KMS-11 (cell line): ENCODE measurements around the gene GJD3.
"Not testable (repeated sequence)": the region's sequence is repeated elsewhere in the genome, so short reads cannot be mapped to it uniquely, and the experiment has no call there.

Experiments
- H2AFZ ChIP-seq: fragments of 200-600 bp; sonication (generic); 2 replicates; pipeline ENCODE4 v1.6.1; 2016; ENCODE audit warnings: antibody characterized with exemption, mixed run types, low read depth
- H3K27ac ChIP-seq: fragments of 200-600 bp; sonication (generic); 2 replicates; pipeline ENCODE4 v1.6.1; 2016; ENCODE audit warnings: mild to moderate bottlenecking, mixed run types
- H3K27me3 ChIP-seq: fragments of 200-600 bp; sonication (generic); 2 replicates; pipeline ENCODE4 v1.6.1; 2017; ENCODE audit warnings: mild to moderate bottlenecking, low read depth, mixed run types, moderate library complexity; ENCODE audit not compliant: insufficient read depth
- H3K36me3 ChIP-seq: fragments of 200-600 bp; sonication (generic); 2 replicates; pipeline ENCODE4 v1.6.1; 2017; ENCODE audit warnings: mild to moderate bottlenecking, mixed run types; ENCODE audit not compliant: insufficient read depth
- H3K4me1 ChIP-seq: fragments of 200-600 bp; sonication (generic); 2 replicates; pipeline ENCODE4 v1.6.1; 2016; ENCODE audit warnings: mild to moderate bottlenecking, low read depth, mixed run types; ENCODE audit not compliant: poor library complexity, severe bottlenecking
- H3K4me2 ChIP-seq: fragments of 200-600 bp; sonication (generic); 2 replicates; pipeline ENCODE4 v1.7.0; 2016; ENCODE audit warnings: mild to moderate bottlenecking, mixed run types
- H3K4me3 ChIP-seq: fragments of 200-600 bp; sonication (generic); IDR thresholded peaks from 2 replicates; pipeline ENCODE4 v1.6.1; 2017; ENCODE audit warnings: low read depth, low read length, mixed read lengths; ENCODE audit not compliant: insufficient read depth
- H3K79me2 ChIP-seq: fragments of 200-600 bp; sonication (generic); 2 replicates; pipeline ENCODE4 v1.6.1; 2016; ENCODE audit warnings: low read depth, mixed run types; ENCODE audit not compliant: insufficient read depth
- H3K9ac ChIP-seq: fragments of 200-600 bp; sonication (generic); 2 replicates; pipeline ENCODE4 v1.6.1; 2016; ENCODE audit warnings: mild to moderate bottlenecking, mixed run types
- H4K20me1 ChIP-seq: fragments of 200-600 bp; sonication (generic); 2 replicates; pipeline ENCODE4 v1.6.1; 2016; ENCODE audit warnings: mild to moderate bottlenecking, mixed run types; ENCODE audit not compliant: insufficient read depth
- CTCF ChIP-seq: fragments of 200-600 bp; sonication (generic); conservative IDR thresholded peaks from 2 replicates; pipeline ENCODE4 v1.6.1; 2017; ENCODE audit warnings: low read depth, mild to moderate bottlenecking, antibody characterized with exemption, low read length, moderate library complexity, mixed read lengths

Gene GJD3

GRCh38 chr17:40407460-40407859, 42.9 kb upstream of the GJD3 start:
- no peak overlapping the region for H3K4me3 ChIP-seq
- H3K4me2 ChIP-seq = no peak overlapping the region
- no peaks in the 10 kb centered on the region; the same call in 1 of the 2 replicates for H3K79me2 ChIP-seq
- peaks cover 54% of the 10 kb centered on the region for H3K36me3 ChIP-seq
- H3K27ac ChIP-seq = no peak overlapping the region
- H3K4me1 ChIP-seq = peaks cover 6% of the 10 kb centered on the region
- H3K9ac ChIP-seq = no peak overlapping the region
- 0 out of 2 replicates have a peak, but pooled peaks cover 8% of the 10 kb centered on the region for H4K20me1 ChIP-seq
- H3K27me3 ChIP-seq = no peaks in the 10 kb centered on the region
- TF ChIP-seq CTCF = no peak
- H2AFZ ChIP-seq = no peak overlapping the region

GRCh38 chr17:40404003-40404402, 39.5 kb upstream of the GJD3 start:
- Histone ChIP-seq H3K27ac (no peak overlapping the region), H3K4me2 (no peak overlapping the region), H3K4me3 (no peak overlapping the region), H3K4me1 (no peaks in the 10 kb centered on the region), H3K79me2 (no peaks in the 10 kb centered on the region), H3K36me3 (peaks cover 52% of the 10 kb centered on the region), H3K27me3 (no peaks in the 10 kb centered on the region), H3K9ac (no peak overlapping the region), H2AFZ (no peak overlapping the region), H4K20me1 (0 out of 2 replicates have a peak, but pooled peaks cover 5% of the 10 kb centered on the region)
- no peak for TF ChIP-seq CTCF

GRCh38 chr17:40402668-40403067, 38.1 kb upstream of the GJD3 start:
- Histone ChIP-seq H3K4me1 (no peaks in the 10 kb centered on the region), H3K9ac (no peak overlapping the region), H3K27me3 (no peaks in the 10 kb centered on the region), H3K36me3 (peaks cover 53% of the 10 kb centered on the region; the same call in 1 of the 2 replicates), H4K20me1 (0 out of 2 replicates have a peak, but pooled peaks cover 5% of the 10 kb centered on the region), H3K4me2 (no peak overlapping the region), H3K4me3 (no peak overlapping the region), H2AFZ (no peak overlapping the region), H3K79me2 (no peaks in the 10 kb centered on the region), H3K27ac (no peak overlapping the region)
- TF ChIP-seq CTCF = no peak

- no peak overlapping the region for H3K4me3 ChIP-seq
- no peak overlapping the region for H3K27ac ChIP-seq
- 0 out of 2 replicates have a peak, but pooled peaks cover 3% of the 10 kb centered on the region for H4K20me1 ChIP-seq
- H3K27me3 ChIP-seq = no peaks in the 10 kb centered on the region; the same call in 1 of the 2 replicates
- H3K79me2 ChIP-seq = no peaks in the 10 kb centered on the region; the same call in 1 of the 2 replicates
- TF ChIP-seq CTCF = peak; percentile 85
- H3K4me2 ChIP-seq = no peak overlapping the region
- no peak overlapping the region for H3K9ac ChIP-seq
- H3K36me3 ChIP-seq = peaks cover 51% of the 10 kb centered on the region; the same call in 1 of the 2 replicates
- H3K4me1 ChIP-seq = no peaks in the 10 kb centered on the region
- H2AFZ ChIP-seq = no peak overlapping the region
Observed at GRCh38 chr17:40399185-40399584, 34.6 kb upstream of the GJD3 start.

GRCh38 chr17:40386555-40386954, 22.0 kb upstream of the GJD3 start:
- H2AFZ ChIP-seq, H3K4me3 ChIP-seq, H4K20me1 ChIP-seq, H3K4me1 ChIP-seq, H3K79me2 ChIP-seq, H3K9ac ChIP-seq, H3K27me3 ChIP-seq, H3K4me2 ChIP-seq, H3K27ac ChIP-seq: not testable (repeated sequence)
- H3K36me3 ChIP-seq = peaks cover 16% of the 10 kb centered on the region; the same call in 1 of the 2 replicates
